Astrocyte (in vitro differentiated cells and primary cell): ENCODE results near the gene CCDC57.

Experiments
- CTCF ChIP-seq: IDR thresholded peaks from 2 replicates; pipeline ENCODE4 v1.5.1; 2011; ENCODE audit warnings: low read depth, mild to moderate bottlenecking, inconsistent platforms, low read length, moderate library complexity; ENCODE audit not compliant: insufficient read depth
- EZH2 ChIP-seq: IDR thresholded peaks from 2 replicates; pipeline ENCODE4 v1.6.1; 2012; ENCODE audit warnings: mild to moderate bottlenecking, low read length, inconsistent platforms; ENCODE audit not compliant: insufficient read depth

- TF ChIP-seq EZH2 = no peak
- no peak for TF ChIP-seq CTCF
Measured at GRCh38 chr17:82112914-82113311, 99.7 kb downstream of the CCDC57 start.
